ENCODE measurements around the gene CAMSAP1. TPM values are rescaled to one million over a fixed set of nuclear protein-coding genes. Genes with fewer than 3 reads are reported as not detected.

CAMSAP1 gene
- total RNA-seq, 1 donor from 2014 or later: 20.0 TPM

GRCh38 chr9:135761150-135761844 is 146.0 kb downstream of the CAMSAP1 start:
- Histone ChIP-seq H3K27ac (replicated peaks) (no peak overlapping the region), H3K4me1 (no peaks in the 10 kb centered on the region), H3K27me3 (ENCODE audit: low read depth) (peaks cover 7% of the 10 kb centered on the region), H3K36me3 (no peaks in the 10 kb centered on the region), H3K9me3 (replicated peaks) (peaks cover 15% of the 10 kb centered on the region), H3K4me3 (no peak overlapping the region)
- intact Hi-C loops (cut with micrococcal nuclease): no loop called here
- no peak for DNase-seq
- TF ChIP-seq CTCF (IDR thresholded peaks at IDR 0.05; ENCODE audit: borderline replicate concordance): no peak

DNA sequence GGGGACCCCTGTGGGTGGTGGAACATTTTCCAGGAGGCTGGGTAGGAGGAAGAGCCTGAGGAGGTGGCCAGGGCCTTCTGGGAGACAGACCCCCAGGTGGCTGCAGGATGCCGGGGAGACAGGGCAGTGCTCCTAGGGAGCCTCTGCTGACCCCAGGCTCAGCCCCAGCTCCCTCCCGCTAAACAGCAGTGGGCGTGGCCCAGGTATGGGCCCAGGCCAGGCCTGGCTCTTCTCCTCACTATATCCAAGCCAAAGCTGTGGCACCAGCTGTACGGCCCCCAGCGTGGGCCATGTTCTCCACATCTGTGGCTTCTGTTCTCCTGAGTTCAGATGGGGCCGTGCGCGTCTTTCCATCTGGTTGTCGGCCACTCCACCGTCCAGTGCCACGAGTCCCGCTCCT is 146.9 kb downstream of the CAMSAP1 start:
- no peak overlapping the region for H3K27ac ChIP-seq (replicated peaks)
- H3K9me3 ChIP-seq (replicated peaks): peaks cover 7% of the 10 kb centered on the region
- intact Hi-C loops (cut with micrococcal nuclease): no loop called here
- H3K36me3 ChIP-seq: no peaks in the 10 kb centered on the region
- no peak overlapping the region for H3K4me3 ChIP-seq
- no peak for TF ChIP-seq CTCF (IDR thresholded peaks at IDR 0.05; ENCODE audit: borderline replicate concordance)
- H3K4me1 ChIP-seq: no peaks in the 10 kb centered on the region
- no peak for DNase-seq
- peaks cover 8% of the 10 kb centered on the region for H3K27me3 ChIP-seq (ENCODE audit: low read depth)

- Histone ChIP-seq H3K27me3 (ENCODE audit: low read depth) (peaks cover 15% of the 10 kb centered on the region), H3K4me3 (no peak overlapping the region), H3K4me1 (no peaks in the 10 kb centered on the region), H3K36me3 (no peaks in the 10 kb centered on the region), H3K27ac (replicated peaks) (no peak overlapping the region), H3K9me3 (replicated peaks) (peaks cover under 1% of the 10 kb centered on the region)
- intact Hi-C loops (cut with micrococcal nuclease): no loop called here
- no peak for DNase-seq
- TF ChIP-seq CTCF (IDR thresholded peaks at IDR 0.05; ENCODE audit: borderline replicate concordance): no peak
Measured at GRCh38 chr9:135759676-135760300, 147.6 kb downstream of the CAMSAP1 start.

DNA sequence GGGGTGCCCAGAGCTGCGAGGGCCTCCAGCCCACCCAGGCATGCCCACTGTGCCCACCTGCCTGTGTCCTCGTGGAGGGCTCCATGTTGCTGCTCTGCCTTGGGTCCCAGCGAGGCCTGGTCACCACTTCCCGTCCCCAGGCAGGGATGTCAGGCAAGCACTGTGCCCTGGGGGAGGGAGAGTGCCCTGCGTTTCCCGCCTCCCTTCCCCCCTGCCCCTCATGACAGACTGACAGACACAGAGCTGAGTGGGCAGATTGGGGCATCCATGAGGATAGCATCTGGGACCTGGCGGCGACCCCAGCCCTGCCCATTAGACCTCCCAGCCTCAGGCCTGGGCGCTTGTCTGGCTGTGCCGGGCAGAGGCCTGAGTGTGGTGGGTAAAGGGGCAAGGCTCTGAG is 148.5 kb downstream of the CAMSAP1 start:
- Histone ChIP-seq H3K4me1 (no peaks in the 10 kb centered on the region), H3K27me3 (ENCODE audit: low read depth) (peaks cover 17% of the 10 kb centered on the region), H3K4me3 (no peak overlapping the region), H3K27ac (replicated peaks) (no peak overlapping the region), H3K36me3 (no peaks in the 10 kb centered on the region), H3K9me3 (replicated peaks) (no peaks in the 10 kb centered on the region)
- no peak for TF ChIP-seq CTCF (IDR thresholded peaks at IDR 0.05; ENCODE audit: borderline replicate concordance)
- no peak for DNase-seq
- intact Hi-C loops (cut with micrococcal nuclease): no loop called here

Other genes starting within 250 kb of the CAMSAP1 start
- gene LCN9, start 244.2 kb downstream of the CAMSAP1 start, total RNA-seq: not detected
- gene SOHLH1, start 208.1 kb downstream of the CAMSAP1 start, total RNA-seq: not detected
- 3.3 TPM for gene KCNT1, start 205.4 kb downstream of the CAMSAP1 start, total RNA-seq
- gene UBAC1, start 53.8 kb upstream of the CAMSAP1 start, total RNA-seq: 108 TPM
- 29.5 TPM for gene NACC2, start 187.7 kb upstream of the CAMSAP1 start, total RNA-seq
- 15.1 TPM for gene TMEM250, start 211.3 kb upstream of the CAMSAP1 start, total RNA-seq